H1 (cell line): ENCODE data around the gene C2orf66. TPM values are rescaled to one million over a fixed set of nuclear protein-coding genes. Genes with fewer than 3 reads are reported as not detected.

ENCODE experiments used
- CTCF ChIA-PET: fragments of 300-600 bp; sonication (Branson Sonifier 250); formaldehyde crosslinking; loops from one replicate; lab custom pipeline; 2021; ENCODE audit not compliant: partially characterized antibody; lab: Charles Lee
- POLR2A ChIA-PET: fragments of 300-600 bp; sonication (Branson Sonifier 250); formaldehyde crosslinking; loops from one replicate; lab custom pipeline; 2021; ENCODE audit warnings: inconsistent platforms; ENCODE audit not compliant: partially characterized antibody; lab: Charles Lee
- DNase-seq, 2 experiments: peaks; one replicate each; pipeline versions ENCODE4 v3.0.0 to v3.0.0-alpha.2; 2010 to 2022; ENCODE audit warnings: low spot score in 2 of 2, low read depth in 1 of 2, mixed read lengths in 1 of 2
- FAIRE-seq: peaks from 2 replicates; lab custom pipeline; 2011; peaks lifted over from hg19 to GRCh38; lab: Jason Lieb, UNC
- H2AFZ ChIP-seq: 2 replicates; pipeline ENCODE4 v1.8.1; 2012; ENCODE audit warnings: low read length, inconsistent platforms
- H2AK5ac ChIP-seq: 2 replicates; pipeline ENCODE4 v1.6.1; 2013; ENCODE audit warnings: low read depth, low read length
- H2BK120ac ChIP-seq: replicated peaks from 2 replicates; pipeline ENCODE3; 2013; ENCODE audit warnings: low read depth, low read length, inconsistent platforms
- H2BK12ac ChIP-seq: 2 replicates; pipeline ENCODE4 v1.6.1; 2013; ENCODE audit warnings: low read depth, low read length
- H2BK15ac ChIP-seq: 2 replicates; pipeline ENCODE4 v1.6.1; 2013; ENCODE audit warnings: low read length
- H2BK20ac ChIP-seq: 2 replicates; pipeline ENCODE4 v1.6.1; 2013; ENCODE audit warnings: low read length
- H2BK5ac ChIP-seq: 2 replicates; pipeline ENCODE4 v1.6.1; 2013; ENCODE audit warnings: low read depth, low read length
- H3K14ac ChIP-seq: 2 replicates; pipeline ENCODE4 v1.6.1; 2013; ENCODE audit warnings: inconsistent platforms; ENCODE audit not compliant: insufficient read length
- H3K18ac ChIP-seq: 2 replicates; pipeline ENCODE4 v1.6.1; 2013; ENCODE audit warnings: low read length; ENCODE audit errors: extremely low read depth
- H3K23ac ChIP-seq: 2 replicates; pipeline ENCODE4 v1.6.1; 2013; ENCODE audit warnings: inconsistent platforms; ENCODE audit not compliant: insufficient read length
- H3K23me2 ChIP-seq: 2 replicates; pipeline ENCODE4 v1.6.1; 2013; ENCODE audit warnings: low read depth, low read length
- H3K27ac ChIP-seq: 2 replicates; pipeline ENCODE4 v1.6.1; 2011; ENCODE audit warnings: low read depth, low read length, inconsistent platforms
- H3K27me3 ChIP-seq, 4 experiments: replicated peaks in 1 of 4; 1 replicate in 1 of 4; 2 replicates in 3 of 4; pipeline versions ENCODE4 v1.6.1 to v1.8.1; 2011 to 2013; ENCODE audit warnings: low read length in 3 of 4, mild to moderate bottlenecking in 3 of 4, inconsistent platforms in 2 of 4, mixed read lengths in 2 of 4, moderate library complexity in 1 of 4; ENCODE audit not compliant: control insufficient read depth in 3 of 4, insufficient read depth in 3 of 4; ENCODE audit errors: extremely low read depth in 1 of 4
- H3K36me3 ChIP-seq, 4 experiments: 2 replicates each; pipeline versions ENCODE4 v1.6.1 to v1.8.1; 2011 to 2013; ENCODE audit warnings: mild to moderate bottlenecking in 4 of 4, low read length in 3 of 4, moderate library complexity in 2 of 4, control low read depth in 1 of 4, inconsistent platforms in 1 of 4; ENCODE audit not compliant: insufficient read depth in 4 of 4, control insufficient read depth in 2 of 4
- H3K4ac ChIP-seq: replicated peaks from 2 replicates; pipeline ENCODE3; 2013; ENCODE audit warnings: low read length, low read depth, mixed read lengths, inconsistent platforms; ENCODE audit not compliant: insufficient read length
- H3K4me1 ChIP-seq, 4 experiments: replicated peaks in 1 of 4; 1 replicate in 1 of 4; 2 replicates in 3 of 4; pipeline versions ENCODE4 v1.6.1 to v1.8.1; 2011 to 2013; ENCODE audit warnings: low read length in 3 of 4, inconsistent platforms in 2 of 4, mixed read lengths in 1 of 4; ENCODE audit not compliant: insufficient read depth in 4 of 4, control insufficient read depth in 3 of 4
- H3K4me2 ChIP-seq, 2 experiments: 2 replicates each; pipeline versions ENCODE4 v1.6.1 to v1.8.1; 2011 to 2013; ENCODE audit warnings: low read depth in 2 of 2, low read length in 2 of 2, control low read depth in 1 of 2, inconsistent platforms in 1 of 2, mild to moderate bottlenecking in 1 of 2; ENCODE audit not compliant: insufficient read depth in 1 of 2
- H3K4me3 ChIP-seq, 4 experiments: fragments of 200-600, 300-600 bp in 1 of 4; sonication (generic), shearing (Covaris generic), sonication (Bioruptor Twin) in 1 of 4; 2 replicates each; pipeline versions ENCODE4 v1.5.1 to v1.8.1; 2011 to 2016; ENCODE audit warnings: low read length in 4 of 4, low read depth in 3 of 4, control low read depth in 2 of 4, inconsistent platforms in 2 of 4, mild to moderate bottlenecking in 2 of 4, mixed read lengths in 1 of 4, moderate library complexity in 1 of 4; ENCODE audit not compliant: insufficient read depth in 2 of 4; ENCODE audit errors: extremely low read depth in 1 of 4
- H3K56ac ChIP-seq: replicated peaks from 2 replicates; pipeline ENCODE3; 2013; ENCODE audit warnings: low read depth, mild to moderate bottlenecking, mixed read lengths, low read length, inconsistent platforms; ENCODE audit not compliant: insufficient read length
- H3K79me1 ChIP-seq: 2 replicates; pipeline ENCODE4 v1.6.1; 2013; ENCODE audit warnings: low read depth, low read length, control low read depth
- H3K79me2 ChIP-seq, 2 experiments: 2 replicates each; pipeline versions ENCODE4 v1.6.1 to v1.8.1; 2012 to 2013; ENCODE audit warnings: low read length in 2 of 2, mild to moderate bottlenecking in 2 of 2, inconsistent platforms in 1 of 2; ENCODE audit not compliant: insufficient read depth in 2 of 2, control insufficient read depth in 1 of 2
- H3K9ac ChIP-seq, 4 experiments: replicated peaks in 1 of 4; 1 replicate in 1 of 4; 2 replicates in 3 of 4; pipeline versions ENCODE4 v1.6.1 to v1.8.1; 2011 to 2013; ENCODE audit warnings: low read depth in 3 of 4, low read length in 3 of 4, control low read depth in 2 of 4, mild to moderate bottlenecking in 2 of 4, moderate library complexity in 2 of 4, inconsistent platforms in 1 of 4; ENCODE audit errors: extremely low read depth in 1 of 4
- H3K9me3 ChIP-seq, 2 experiments: 2 replicates each; pipeline versions ENCODE4 v1.6.1 to v1.8.1; 2012 to 2013; ENCODE audit warnings: mild to moderate bottlenecking in 2 of 2, moderate library complexity in 2 of 2, control low read depth in 1 of 2, inconsistent platforms in 1 of 2, low read depth in 1 of 2, low read length in 1 of 2, mixed read lengths in 1 of 2; ENCODE audit not compliant: insufficient read depth in 2 of 2
- H4K20me1 ChIP-seq, 2 experiments: replicated peaks in 1 of 2; 2 replicates each; pipeline versions ENCODE3 to v1.8.1; 2011 to 2013; ENCODE audit warnings: inconsistent platforms in 2 of 2, low read length in 2 of 2, mild to moderate bottlenecking in 1 of 2; ENCODE audit not compliant: insufficient read depth in 2 of 2, control insufficient read depth in 1 of 2
- H4K5ac ChIP-seq: 2 replicates; pipeline ENCODE4 v1.6.1; 2013; ENCODE audit warnings: low read length, low read depth, mixed read lengths, inconsistent platforms; ENCODE audit not compliant: insufficient read length
- H4K8ac ChIP-seq: 2 replicates; pipeline ENCODE4 v1.8.0; 2013; ENCODE audit warnings: mild to moderate bottlenecking, moderate library complexity, low read length, inconsistent platforms; ENCODE audit not compliant: insufficient read depth; ENCODE audit errors: extremely low read depth
- H4K91ac ChIP-seq: replicated peaks from 2 replicates; pipeline ENCODE3; 2013; ENCODE audit warnings: low read length, mixed read lengths, inconsistent platforms; ENCODE audit not compliant: insufficient read length
- SIX5 ChIP-seq: IDR thresholded peaks from 2 replicates; pipeline ENCODE4 v1.6.1; 2011; ENCODE audit warnings: mild to moderate bottlenecking, low read depth, low read length
- WGBS, 2 experiments: shearing (Covaris generic) in 1 of 2; methylation state at CpG; one replicate each; pipeline versions ENCODE4 v1.1.6 to v1.1.7; 2013 to 2015; ENCODE audit warnings: low lambda C conversion rate in 2 of 2, mixed read lengths in 2 of 2, inconsistent platforms in 1 of 2, low coverage in 1 of 2, missing lambda C conversion rate in 1 of 2; ENCODE audit not compliant: insufficient replicate concordance in 2 of 2, insufficient coverage in 1 of 2, insufficient read length in 1 of 2; ENCODE audit errors: extremely low coverage in 1 of 2, missing lambda C conversion rate in 1 of 2; 5-methylcytosine and 5-hydroxymethylcytosine counted together
- polyA plus RNA-seq, 7 experiments: library from polyadenylated mRNA; depleted of rRNA in 3 of 7; stranded (reverse) in 5 of 7; unstranded in 2 of 7; fragments of >200 nt in 5 of 7; fragments of 200-250 nt in 2 of 7; gene quantifications; 1 replicate in 5 of 7; 2 replicates in 1 of 7; 4 replicates in 1 of 7; pipeline versions ENCODE4 v1.2.1 to v1.2.3, GENCODE V29; 2011 to 2013; ENCODE audit warnings: missing spikeins in 2 of 7, mixed read lengths in 2 of 7
- total RNA-seq: library from RNA; stranded (reverse); fragmentation: NEBNext Ultra II Directional; extraction: Animal tissue kit (Norgen Biotek cat#: 25700); gene quantifications from 2 replicates; pipeline ENCODE4 v1.2.1, GENCODE V29; 2021

C2orf66 gene
- total and polyA plus RNA-seq, 2 of the 8 experiments (the other 6 are each of a cell fraction or from before 2014, with no cell fraction given), result not detected

- peak overlapping the region; percentile 72 to 98 (median 95) for H3K4me3 ChIP-seq
- H2AK5ac ChIP-seq, result no peak overlapping the region
- DNase-seq (no peak), FAIRE-seq (no peak)
- H2BK120ac ChIP-seq, result no peak overlapping the region
- no peaks in the 10 kb centered on the region for H3K4me1 ChIP-seq
- no peaks in the 10 kb centered on the region for H3K9me3 ChIP-seq
- peak overlapping the region; percentile 84 to 85 for H3K4me2 ChIP-seq
- peak overlapping the region; percentile 33; the same call in 1 of the 2 replicates for H2BK12ac ChIP-seq
- no peaks in the 10 kb centered on the region for H3K79me1 ChIP-seq
- ChIA-PET CTCF (interaction anchor here (1.3 to 1.6 kb wide), 2 partner anchors 9 to 10 kb away, joined by 5 read pairs; no protein-coding TSS in a partner anchor), POLR2A (interaction anchor here (0.6 to 1.9 kb wide), 10 partner anchors 8 to 590 kb away, joined by 3 to 5 read pairs (median 3); partner anchors contain the start of genes C2orf66 and CCDC150)
- no peak overlapping the region for H2BK15ac ChIP-seq
- H3K27me3 ChIP-seq, result peaks cover 0 to 2% (median 0%) of the 10 kb centered on the region in 4 experiments; a peak in 1 of 7 replicates
- peak overlapping the region; percentile 99; the same call in 1 of the 2 replicates for H2AFZ ChIP-seq
- H2BK5ac ChIP-seq, result peak overlapping the region; percentile 37; the same call in 1 of the 2 replicates
- H3K9ac ChIP-seq, result peak overlapping the region; percentile 77 to 96 (median 87)
- H4K8ac ChIP-seq, result peak overlapping the region; percentile 91; the same call in 1 of the 2 replicates
- no peak for TF ChIP-seq SIX5
- 0 out of 2 replicates have a peak overlapping the region, but pooled peaks have one; percentile 48 for H3K27ac ChIP-seq
- peaks cover 0 to 5% of the 10 kb centered on the region in 2 experiments; a peak in 2 of 4 replicates for H3K79me2 ChIP-seq
- WGBS, 2 experiments, result 12% methylated on average over 10 of the region's 10 CpGs; no CpG with 5 or more reads in 1 of the 2 experiments
- H3K14ac ChIP-seq, result no peak overlapping the region
- no peak overlapping the region for H3K23ac ChIP-seq
- H3K18ac ChIP-seq, result no peak overlapping the region
- no peaks in the 10 kb centered on the region for H4K20me1 ChIP-seq
- H4K91ac ChIP-seq, result no peak overlapping the region
- peaks cover 0 to 25% (median 7%) of the 10 kb centered on the region in 4 experiments; a peak in 6 of 8 replicates for H3K36me3 ChIP-seq
- H2BK20ac ChIP-seq, result no peak overlapping the region
- no peak overlapping the region for H3K4ac ChIP-seq
- H4K5ac ChIP-seq, result no peak overlapping the region
- peaks cover 4% of the 10 kb centered on the region; the same call in 1 of the 2 replicates for H3K23me2 ChIP-seq
- no peak overlapping the region for H3K56ac ChIP-seq
Observed at GRCh38 chr2:196798980-196799379, 10.2 kb downstream of the C2orf66 start.
